Kidney glomerular epithelial cell (primary cell): ENCODE results near the gene MAN1A1.

Experiments
- DNase-seq: peaks from one replicate; lab custom pipeline; 2025; lab: John Stamatoyannopoulos, UW

The MAN1A1 gene

DNA sequence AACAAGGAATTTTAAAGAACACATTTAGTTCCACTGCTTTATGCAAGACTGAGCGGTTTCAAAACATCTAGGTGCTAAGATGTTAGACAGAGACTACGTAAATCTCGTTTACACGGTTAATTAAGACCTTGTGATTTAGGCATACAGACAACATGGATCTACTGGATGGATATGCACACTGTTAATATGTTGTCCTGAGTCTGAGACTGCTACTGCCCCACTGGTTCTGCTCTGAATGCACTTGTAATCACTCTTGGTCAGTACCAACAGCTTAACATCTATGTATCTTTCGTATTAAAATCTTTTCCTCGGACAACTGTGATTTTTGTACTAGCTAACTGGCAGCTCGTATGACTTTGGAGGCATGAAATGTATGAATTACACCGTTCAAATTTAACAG is 3.1 kb downstream of the MAN1A1 start:
- no peak for DNase-seq

DNA sequence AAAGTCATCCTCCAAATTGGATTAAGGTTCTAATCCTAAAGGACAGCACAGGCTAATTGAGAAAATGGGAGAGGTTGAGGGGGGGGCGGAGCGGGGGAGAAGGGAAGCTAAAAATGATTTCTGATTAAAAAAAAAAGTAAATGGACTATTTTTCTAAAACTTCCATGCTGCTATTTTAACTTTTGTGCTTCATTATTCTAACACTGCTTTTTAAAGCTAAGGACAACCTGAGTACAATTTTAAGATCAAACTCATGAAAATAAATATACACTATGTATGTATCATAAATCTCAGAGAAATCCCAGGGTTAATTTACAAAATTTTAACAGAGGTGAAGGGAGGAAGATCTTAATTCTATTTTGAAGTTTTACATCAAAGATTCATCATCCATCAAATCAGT is 4.4 kb downstream of the MAN1A1 start:
- DNase-seq = no peak

DNA sequence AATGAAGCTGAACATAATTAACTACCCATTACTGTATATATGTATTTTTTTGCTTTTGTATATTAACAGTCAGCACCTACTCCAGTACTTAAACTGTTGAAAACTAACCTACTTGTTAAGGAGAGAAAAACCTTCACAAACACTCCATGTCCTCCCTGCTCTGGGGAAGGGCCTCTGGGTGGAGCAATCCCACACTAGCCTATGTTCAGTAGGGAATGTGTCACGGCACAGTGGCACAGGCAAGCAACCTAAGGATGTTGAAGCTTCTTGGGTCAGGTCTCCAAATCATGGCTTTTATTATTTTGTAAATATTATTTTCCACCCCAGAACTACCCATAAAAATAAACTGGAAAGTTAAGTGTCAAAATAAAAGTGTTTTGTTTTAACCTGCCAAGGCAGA is 5.3 kb downstream of the MAN1A1 start:
- no peak for DNase-seq

DNA sequence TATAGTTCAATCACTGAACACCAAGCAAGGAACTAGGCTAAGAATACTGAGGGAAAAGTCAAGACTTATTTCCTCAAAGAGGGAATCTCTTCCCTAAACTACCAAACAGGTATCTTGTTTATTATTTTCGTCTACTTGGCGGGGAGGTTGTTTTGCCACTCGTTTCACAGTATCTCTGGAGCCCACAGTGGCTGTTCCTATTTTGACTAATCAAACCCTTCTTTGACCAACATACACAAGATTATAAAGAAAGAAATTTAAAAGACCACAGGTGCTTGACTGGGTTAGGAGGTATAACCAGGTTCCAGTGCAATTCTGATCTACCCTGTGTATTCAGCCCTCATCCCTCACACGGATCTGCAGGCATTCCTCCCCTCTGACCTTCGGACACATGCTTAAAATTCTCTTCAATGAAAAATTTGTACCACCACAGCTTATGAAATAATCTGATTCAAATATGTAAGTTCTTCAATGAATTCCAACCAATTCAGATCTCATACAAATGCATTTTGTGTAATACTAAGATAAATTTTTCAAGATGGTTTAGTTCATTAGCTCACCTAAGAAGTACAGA is 5.9 kb downstream of the MAN1A1 start:
- DNase-seq = no peak

DNA sequence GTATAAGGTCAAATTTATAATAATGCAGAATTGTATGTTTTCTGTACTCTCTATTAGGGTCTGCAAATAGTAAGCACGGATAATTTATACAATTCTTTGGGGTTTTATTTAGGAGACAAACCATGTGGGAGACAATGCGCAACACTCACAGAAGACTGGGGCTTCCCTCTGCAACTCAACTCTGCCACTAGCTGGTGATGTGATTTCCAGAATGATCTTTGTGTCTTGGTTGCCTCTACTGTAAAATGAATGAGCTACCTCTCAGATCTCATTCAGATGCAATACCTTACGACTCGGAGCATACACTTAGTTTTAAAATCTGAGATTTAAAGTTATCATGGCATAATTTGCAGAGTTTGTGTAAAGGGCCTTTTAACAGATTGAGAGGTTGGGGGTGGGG is 6.4 kb downstream of the MAN1A1 start:
- no peak for DNase-seq

DNA sequence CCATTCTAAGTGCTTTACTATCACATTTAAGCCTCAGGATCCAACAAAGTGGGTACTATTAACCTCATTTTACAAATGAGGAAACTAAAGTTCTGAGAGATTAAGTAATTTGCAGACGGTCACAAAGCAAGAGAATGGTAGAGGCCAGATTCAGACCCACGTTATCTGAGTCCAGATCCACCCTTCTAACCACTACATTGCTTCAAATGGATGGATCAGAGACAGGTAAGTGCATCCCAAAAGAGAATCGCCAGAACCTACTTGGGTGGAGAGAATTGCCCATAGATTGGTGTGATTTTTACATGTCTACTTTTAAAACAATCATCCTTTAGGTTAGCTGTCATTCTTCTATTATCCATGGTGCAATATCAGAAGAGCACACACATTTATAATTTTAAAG is 7.1 kb downstream of the MAN1A1 start:
- no peak for DNase-seq

DNA sequence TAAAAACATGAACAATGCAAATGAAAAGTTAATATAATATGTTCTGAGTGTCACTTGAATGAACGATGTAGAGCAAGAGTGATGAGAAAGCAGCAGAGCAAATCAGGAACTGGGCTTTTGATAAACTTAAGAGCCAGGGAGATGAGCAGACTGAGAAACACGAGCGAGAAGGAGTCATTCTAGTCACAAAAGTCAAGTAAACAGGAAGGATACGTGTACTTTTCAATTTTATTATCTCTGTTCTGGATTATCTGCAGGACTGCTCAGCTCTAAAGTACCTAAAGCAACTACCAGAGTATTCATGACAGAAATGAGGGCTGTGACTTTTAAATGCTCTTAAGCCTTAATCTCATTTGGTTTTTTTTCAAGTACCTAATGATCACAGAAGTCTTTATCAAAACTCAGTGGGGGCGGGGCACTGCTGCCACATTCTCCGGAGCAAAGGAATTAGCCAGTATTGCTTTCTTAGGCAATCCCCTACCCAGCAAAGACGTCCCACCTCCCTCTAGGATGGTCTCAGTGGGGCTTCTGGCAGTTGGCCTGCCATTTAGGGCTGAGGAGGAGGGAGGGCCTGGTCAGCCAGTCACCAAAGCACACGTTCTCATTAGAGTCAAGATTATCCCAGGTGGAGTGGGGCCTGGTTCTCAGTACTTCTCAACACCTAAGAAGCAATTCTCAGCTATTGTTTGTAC is 8.6 kb downstream of the MAN1A1 start:
- no peak for DNase-seq

DNA sequence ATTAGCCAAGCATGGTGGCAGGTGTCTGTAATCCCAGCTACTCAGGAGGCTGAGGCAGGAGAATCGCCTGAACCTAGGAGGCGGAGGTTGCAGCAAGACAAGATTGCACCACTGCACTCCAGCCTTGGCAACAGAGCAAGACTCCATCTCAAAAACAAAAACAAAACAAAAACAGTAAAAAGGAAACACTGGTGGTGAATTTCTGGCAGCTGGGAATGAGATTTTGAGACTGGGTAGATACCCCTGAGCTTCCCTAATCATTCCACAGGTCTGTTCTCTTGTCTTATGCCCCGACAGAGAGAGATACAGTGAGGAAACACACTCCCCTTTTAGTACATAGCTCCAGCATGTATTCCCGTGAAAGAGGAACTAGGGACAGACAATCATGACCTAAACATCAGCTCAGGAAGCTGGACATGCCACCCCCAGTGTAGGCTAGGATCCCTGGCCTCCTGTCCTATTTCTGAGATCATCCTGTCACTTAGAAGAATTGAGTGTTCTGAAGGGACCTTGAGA is 9.6 kb downstream of the MAN1A1 start:
- DNase-seq = no peak

DNA sequence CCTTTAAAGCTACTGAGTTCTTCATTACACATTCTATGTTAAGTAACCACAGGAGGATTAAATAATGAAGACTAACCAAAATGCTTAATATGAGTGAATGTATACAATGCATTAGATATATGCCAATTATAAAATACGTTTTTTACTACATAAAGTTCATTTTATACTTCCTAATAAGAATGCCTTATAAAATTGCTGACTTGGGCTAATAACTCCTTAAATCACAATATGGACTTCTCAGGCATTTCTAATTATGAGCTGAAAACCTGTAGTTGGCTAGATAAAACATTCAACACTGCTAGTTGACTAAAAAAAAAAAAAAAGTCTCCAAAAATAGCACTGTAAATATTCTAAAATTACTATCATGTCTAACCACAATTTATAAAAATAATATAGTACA is 11.8 kb downstream of the MAN1A1 start:
- no peak for DNase-seq

DNA sequence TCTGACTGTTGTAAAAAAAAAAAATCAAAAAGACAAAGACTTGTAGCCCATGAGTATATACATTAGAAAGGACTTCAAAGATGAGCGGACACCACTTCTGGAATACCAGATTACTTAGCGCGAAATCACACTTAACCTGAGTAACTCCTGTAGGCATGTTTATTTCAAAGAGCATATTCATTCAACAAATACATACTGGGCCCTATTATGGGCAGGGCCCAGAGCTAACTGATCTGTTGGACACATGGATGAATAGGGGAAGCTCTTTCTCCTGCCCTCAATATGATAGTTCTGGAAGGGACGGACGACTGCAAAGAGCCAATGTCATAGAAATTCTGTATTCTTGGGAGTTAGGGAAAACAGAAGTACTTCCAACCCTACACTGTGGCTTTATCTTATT is 12.3 kb downstream of the MAN1A1 start:
- no peak for DNase-seq

DNA sequence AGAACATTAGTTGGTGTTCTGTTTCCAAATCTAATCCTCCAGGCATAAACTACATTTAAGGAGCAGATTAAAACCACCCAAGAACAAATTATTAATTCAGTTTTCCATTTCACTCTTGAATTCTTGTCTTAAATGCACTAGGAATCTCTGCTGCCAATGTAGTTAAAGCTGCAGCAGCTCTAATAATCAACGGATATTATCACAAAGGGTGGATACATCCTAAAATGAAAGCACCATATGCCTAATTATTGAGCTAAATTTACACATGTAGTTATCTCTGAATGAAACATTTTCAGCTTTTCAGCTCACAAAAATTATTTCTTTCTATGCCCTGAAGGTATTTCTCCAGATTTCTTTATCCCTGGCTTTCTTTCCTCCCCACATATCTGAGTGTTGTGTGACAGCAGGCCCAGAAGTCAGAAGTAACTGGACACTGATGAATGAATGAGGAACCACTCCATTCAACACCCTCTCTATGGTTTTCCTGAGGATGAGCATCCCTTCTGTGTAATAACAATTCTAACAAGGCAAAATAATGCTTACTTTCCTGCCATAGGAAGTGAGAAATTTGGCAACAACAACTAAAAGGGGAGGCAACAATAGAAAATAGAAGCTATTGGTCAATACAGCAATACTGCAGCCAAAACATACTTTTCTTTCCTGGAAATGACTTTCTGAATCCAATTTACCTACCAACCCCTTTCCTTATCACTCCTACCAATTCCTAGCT is 14.9 kb downstream of the MAN1A1 start:
- DNase-seq = no peak

DNA sequence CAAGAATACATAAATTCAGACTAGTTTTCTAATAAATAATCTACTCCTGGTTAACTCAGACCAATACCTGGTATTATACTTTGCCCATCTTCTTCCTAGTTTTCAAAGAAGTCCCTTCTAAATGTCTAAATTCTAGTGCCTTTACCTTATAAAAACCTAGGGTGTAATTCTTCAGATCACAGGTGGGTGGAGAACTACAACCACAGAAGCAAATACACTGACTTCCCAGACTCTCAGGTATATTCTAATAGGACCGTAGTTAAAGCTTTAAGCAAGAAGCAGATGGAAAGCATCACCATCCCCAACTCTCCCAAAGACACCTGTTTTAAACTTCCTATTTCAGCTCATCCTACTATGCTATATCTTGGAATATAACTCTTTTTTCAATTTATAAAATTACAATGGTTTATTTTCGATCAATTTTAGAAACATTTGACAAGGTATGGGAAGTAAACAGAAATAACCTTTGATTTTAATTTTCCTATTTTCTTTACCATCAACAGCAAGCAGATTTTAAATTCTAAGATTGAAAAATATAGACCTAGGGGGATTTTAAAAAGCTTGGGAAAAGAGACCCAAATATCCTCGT is 15.8 kb downstream of the MAN1A1 start:
- peak; percentile 18 for DNase-seq

DNA sequence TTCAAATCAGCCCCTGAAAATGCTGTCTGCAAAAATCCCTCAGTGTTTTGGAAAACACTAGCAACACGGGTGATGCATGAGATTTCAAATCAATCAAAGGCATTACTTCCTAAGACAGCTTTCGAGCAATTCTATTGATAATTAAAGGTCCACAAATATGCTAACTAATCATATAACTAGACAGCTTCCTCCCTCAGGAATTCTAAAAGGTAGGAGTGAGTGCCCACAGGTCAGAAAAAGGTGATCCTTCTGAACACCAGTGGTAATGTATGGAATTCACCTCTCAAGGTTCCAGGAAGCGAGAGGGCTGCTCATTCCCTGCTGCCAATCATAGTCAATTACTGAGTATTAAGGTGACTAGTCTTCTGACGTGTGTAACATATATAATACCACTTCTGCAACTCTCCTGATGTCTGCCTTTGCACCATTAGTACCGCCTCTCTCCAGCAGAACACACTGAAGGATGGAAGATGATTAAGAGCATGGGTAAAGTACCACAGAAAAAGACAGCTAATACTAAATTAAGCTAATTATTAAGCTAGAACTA is 16.4 kb downstream of the MAN1A1 start:
- no peak for DNase-seq

DNA sequence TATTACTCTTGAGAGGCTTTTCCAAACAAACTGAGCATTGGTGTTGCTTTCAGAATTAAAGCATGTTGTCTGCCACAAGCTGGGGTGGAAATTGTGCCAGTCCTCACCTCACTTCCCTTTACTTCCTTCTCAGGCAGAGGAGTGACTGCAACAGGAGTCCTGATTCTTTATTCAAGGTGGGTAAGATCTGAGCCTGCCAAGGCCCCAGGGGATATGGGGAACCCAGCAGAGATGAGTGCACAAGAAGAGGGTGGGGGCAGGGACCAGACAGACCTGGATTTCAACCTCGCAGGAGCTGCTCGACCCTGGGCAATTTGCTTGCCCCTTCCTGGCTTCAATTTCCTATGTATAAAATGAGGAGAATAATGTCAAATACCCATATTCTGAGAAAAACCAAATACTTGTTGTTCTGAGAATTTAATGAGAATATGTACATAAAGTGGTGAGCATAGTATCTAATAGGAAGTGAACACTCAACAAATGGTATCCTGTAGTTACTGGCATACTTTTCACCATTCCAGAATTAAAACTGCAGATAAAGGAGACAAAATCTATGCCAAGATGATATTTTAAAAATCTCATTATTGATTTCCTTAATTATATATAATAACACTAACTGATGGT is 17.8 kb downstream of the MAN1A1 start:
- no peak for DNase-seq

DNA sequence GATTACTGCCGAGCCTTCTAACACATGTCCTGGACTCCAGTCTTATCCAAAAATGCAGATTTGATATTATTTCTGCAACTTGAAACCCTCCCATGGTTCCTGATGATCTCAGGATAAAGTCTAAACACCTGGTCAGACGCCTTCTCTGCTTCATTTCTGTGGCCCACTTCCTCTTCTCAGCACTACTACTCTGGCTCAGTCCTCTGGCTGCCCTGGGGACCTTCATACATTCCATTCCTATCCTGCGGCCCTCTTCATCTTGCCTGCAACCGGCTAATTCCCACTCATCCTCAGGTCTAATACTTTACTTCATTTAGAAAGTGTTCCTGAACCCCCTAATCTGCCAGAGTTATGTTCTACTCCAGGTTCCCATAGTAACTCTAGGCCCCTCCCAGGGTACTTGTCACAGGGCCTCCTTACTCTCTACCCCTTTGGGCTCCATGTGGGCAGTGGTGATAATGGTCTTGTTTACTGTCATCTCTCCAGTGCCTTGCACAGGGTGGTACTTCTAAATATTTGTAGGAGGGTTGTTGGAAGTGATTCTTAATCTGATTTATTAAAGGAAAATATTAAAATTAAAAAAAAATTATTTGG is 18.9 kb downstream of the MAN1A1 start:
- DNase-seq = no peak

DNA sequence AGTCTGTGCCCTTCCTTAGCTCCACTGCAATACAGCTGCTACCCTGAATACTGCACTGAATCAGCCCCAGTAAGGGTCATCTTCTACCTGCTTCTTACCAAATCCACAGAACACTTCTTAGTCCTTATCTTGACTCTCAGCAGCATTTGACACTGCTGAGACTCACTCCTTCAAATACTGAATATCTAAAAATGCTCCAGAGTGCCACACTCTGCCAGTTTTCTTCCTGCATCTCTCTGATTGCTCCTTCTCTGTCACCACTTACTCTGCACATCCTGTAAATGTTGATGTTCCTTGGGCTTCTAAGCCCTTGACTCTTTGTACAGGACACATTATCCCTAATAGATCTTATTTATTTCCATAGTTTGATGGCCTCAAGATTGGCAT is 19.8 kb downstream of the MAN1A1 start:
- no peak for DNase-seq

DNA sequence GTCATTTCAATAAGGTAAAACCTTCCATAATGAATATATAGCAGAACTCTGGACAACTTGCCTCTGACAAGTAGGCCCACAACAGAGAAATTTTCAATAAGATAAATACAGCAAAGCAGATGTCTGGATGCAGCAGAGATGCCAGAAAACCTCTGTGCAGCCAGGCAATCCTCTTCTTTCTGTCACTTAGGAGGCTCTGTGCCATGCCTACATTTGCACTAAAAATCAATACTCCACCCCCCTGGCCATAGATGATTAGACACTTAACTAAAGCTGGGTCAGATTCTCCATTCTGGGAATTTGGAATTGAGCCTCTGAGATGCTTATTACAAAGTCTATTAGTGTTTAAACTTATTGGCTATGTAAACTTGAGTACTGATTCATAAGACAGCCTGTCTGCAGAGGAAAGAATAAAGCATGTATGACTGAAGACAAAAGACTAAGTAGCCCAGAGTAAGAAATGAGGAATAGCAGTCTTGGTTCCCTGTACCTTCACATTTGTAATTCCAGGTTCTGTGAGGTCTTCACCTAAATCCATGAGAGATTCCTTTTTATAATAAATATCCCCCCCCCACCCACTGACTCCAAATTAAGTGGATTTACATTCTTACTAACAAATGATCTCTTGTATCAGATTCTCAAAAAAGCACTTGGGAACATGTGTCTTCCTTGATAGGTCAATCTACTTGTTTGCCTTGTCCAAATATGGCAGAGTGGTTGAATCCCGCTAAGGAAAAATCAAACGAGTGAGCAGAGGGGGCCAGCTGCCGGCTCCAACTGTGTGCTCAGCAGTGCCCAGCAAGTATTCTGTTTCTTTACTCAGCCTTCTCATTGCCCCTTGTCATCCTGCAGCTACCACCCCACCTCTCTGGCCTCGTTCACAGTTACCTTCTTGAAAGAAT is 20.4 kb downstream of the MAN1A1 start:
- no peak for DNase-seq

DNA sequence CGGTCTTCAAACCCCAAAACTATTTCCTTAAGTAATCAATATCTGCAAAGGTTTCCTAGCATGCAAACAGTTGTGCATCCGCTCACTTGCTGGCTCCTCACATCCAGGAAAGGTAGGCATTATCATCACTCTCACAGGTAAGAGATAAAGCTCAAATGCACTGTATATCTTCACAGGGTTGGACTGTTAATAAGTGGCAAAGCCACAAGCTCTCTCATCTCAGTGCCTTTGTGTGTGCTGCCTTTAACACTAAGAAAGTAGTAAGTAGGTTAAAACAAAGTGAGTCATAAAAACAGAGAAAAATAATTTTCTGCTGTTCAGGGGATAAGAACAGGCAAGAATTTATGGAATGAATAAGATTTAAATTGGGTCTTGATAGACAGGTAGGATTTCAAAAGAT is 21.3 kb downstream of the MAN1A1 start:
- DNase-seq = no peak

DNA sequence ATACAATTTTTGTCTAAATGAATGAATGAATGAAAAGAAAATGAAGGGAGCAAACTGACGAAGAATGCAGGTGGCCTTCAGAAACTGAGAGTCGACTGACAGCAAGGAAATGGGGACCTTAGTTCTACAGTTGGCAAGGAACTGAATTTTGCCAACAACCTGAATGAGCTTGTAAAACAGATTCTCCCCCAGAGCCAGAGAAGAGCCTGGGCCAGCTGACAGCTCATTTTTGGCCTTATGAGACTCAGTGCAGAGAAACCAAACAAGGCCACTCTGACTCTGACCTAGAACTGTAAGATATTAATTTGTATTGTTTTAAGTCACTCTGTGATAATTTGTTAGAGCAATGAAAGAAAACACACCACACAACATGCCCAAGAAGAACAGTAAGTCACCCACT is 21.8 kb downstream of the MAN1A1 start:
- no peak for DNase-seq

DNA sequence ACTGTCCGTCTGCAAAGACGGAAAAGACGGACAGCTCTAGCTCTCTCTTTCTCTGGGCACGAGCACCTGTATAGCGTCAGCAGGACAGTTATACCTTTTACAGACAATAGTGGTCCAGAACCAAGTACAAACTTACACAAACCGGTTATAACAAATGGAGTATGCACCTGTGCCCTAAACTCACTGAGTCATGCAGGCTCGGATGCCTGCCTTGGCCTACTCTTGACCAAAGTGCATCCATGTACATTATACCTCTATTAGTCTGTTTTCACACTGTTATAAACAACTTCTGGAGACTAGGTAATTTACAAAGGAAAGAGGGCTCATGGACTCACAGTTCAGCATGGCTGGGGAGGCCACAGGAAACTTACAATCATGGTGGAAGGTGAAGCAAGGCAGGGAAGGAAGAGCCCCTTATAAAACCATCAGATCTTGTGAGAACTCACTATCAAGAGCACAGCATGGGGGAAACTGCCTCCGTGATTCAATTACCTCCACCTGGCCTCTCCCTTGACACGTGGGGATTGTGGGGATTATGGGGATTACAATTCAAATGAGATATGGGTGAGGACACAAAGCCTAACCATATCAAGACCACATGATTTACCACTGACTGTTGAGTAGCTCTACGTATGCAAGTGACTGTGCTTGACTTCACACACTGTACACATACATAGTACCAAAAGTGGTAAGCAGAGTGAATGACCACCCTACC is 23.1 kb downstream of the MAN1A1 start:
- no peak for DNase-seq
